ENCODE measurements around the gene RORC. TPM values are rescaled to one million over a fixed set of nuclear protein-coding genes. Genes with fewer than 3 reads are reported as not detected.

RORC gene
- total RNA-seq, 1 donor from 2014 or later: not detected

DNA sequence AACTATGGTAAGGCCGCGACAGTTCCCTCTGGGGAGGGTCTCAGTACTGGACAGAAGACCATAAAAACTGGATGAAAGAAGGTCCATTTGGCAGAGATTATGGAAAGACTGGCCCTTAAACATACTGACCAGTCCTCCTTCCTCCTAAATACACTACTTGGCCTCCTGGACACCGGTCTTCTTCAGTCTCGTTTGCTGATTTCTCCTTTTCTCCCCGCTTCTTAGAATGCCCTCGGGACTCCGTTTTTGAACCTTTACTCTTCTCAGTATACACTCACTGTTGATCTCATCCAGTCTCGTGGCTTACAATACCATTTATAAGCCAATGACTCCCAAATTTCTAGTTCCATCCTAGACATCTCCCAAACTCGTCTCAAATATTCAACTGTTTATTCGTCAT, 67.6 kb downstream of the RORC start:
- TF ChIP-seq, protein P1, sequence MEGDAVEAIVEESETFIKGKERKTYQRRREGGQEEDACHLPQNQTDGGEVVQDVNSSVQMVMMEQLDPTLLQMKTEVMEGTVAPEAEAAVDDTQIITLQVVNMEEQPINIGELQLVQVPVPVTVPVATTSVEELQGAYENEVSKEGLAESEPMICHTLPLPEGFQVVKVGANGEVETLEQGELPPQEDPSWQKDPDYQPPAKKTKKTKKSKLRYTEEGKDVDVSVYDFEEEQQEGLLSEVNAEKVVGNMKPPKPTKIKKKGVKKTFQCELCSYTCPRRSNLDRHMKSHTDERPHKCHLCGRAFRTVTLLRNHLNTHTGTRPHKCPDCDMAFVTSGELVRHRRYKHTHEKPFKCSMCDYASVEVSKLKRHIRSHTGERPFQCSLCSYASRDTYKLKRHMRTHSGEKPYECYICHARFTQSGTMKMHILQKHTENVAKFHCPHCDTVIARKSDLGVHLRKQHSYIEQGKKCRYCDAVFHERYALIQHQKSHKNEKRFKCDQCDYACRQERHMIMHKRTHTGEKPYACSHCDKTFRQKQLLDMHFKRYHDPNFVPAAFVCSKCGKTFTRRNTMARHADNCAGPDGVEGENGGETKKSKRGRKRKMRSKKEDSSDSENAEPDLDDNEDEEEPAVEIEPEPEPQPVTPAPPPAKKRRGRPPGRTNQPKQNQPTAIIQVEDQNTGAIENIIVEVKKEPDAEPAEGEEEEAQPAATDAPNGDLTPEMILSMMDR (IDR thresholded peaks at IDR 0.05; ENCODE audit: partially characterized antibody, unreplicated experiment): no peak
- Mint-ChIP-seq H3K27me3 (ENCODE audit: unreplicated experiment) (peaks cover 2% of the 10 kb centered on the region), H3K27ac (ENCODE audit: unreplicated experiment) (peak overlapping the region; percentile 95), H3K9me3 (ENCODE audit: unreplicated experiment) (peaks cover 7% of the 10 kb centered on the region), H3K4me1 (ENCODE audit: low read depth, unreplicated experiment) (peaks cover 8% of the 10 kb centered on the region), H3K36me3 (ENCODE audit: unreplicated experiment) (no peaks in the 10 kb centered on the region), H3K4me3 (ENCODE audit: unreplicated experiment) (peak overlapping the region; percentile 90)
- DNase-seq: no peak

GRCh38 chr1:151762941-151763921, 68.4 kb downstream of the RORC start, which contains the start of gene MRPL9:
Gene MRPL9 (minus strand): TSS chr1:151763496. CDS start chr1:151763479, 17 bp downstream.
- Mint-ChIP-seq H3K36me3 (ENCODE audit: unreplicated experiment) (no peaks in the 10 kb centered on the region), H3K27ac (ENCODE audit: unreplicated experiment) (peak within 1 kb of the TSS; percentile 95), H3K9me3 (ENCODE audit: unreplicated experiment) (peaks cover 6% of the 10 kb centered on the region), H3K27me3 (ENCODE audit: unreplicated experiment) (peaks cover 2% of the 10 kb centered on the region), H3K4me3 (ENCODE audit: unreplicated experiment) (peak within 1 kb of the TSS; percentile 90), H3K4me1 (ENCODE audit: low read depth, unreplicated experiment) (peaks cover 8% of the 10 kb centered on the region)
- DNase-seq: peak; percentile 90
- TF ChIP-seq, protein P1 (IDR thresholded peaks at IDR 0.05; ENCODE audit: partially characterized antibody, unreplicated experiment): no peak

GRCh38 chr1:151760597-151761385, 70.8 kb downstream of the RORC start:
- Mint-ChIP-seq H3K4me3 (ENCODE audit: unreplicated experiment) (no peak overlapping the region), H3K9me3 (ENCODE audit: unreplicated experiment) (peaks cover 4% of the 10 kb centered on the region), H3K4me1 (ENCODE audit: low read depth, unreplicated experiment) (peaks cover 8% of the 10 kb centered on the region), H3K27me3 (ENCODE audit: unreplicated experiment) (peaks cover 2% of the 10 kb centered on the region), H3K36me3 (ENCODE audit: unreplicated experiment) (peaks cover 4% of the 10 kb centered on the region), H3K27ac (ENCODE audit: unreplicated experiment) (no peak overlapping the region)
- DNase-seq: no peak
- TF ChIP-seq, protein P1 (IDR thresholded peaks at IDR 0.05; ENCODE audit: partially characterized antibody, unreplicated experiment): no peak

DNA sequence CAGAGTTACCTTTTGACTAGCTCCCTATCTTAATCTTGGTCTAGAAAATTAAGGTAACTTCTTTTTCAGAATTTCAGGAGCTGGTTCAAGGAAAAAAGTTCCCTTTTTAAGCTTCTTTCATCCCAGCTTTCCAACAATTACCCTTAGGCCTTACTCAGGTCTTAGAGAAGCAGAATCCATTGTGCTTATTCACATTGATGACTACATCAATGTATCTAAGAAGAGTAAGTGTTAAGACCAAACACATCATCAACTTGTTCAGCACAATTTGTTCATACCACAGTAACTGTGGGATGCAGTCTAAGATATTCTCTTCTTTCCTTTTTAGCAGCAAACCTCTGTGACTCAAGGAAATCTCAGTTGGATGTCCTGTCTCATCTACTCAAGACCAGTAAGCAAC, 72.4 kb downstream of the RORC start:
- H3K9me3 Mint-ChIP-seq (ENCODE audit: unreplicated experiment): peaks cover 3% of the 10 kb centered on the region
- peaks cover 6% of the 10 kb centered on the region for H3K4me1 Mint-ChIP-seq (ENCODE audit: low read depth, unreplicated experiment)
- peaks cover 4% of the 10 kb centered on the region for H3K36me3 Mint-ChIP-seq (ENCODE audit: unreplicated experiment)
- DNase-seq: no peak
- H3K27ac Mint-ChIP-seq (ENCODE audit: unreplicated experiment): no peak overlapping the region
- peaks cover 2% of the 10 kb centered on the region for H3K27me3 Mint-ChIP-seq (ENCODE audit: unreplicated experiment)
- TF ChIP-seq, protein P1 (IDR thresholded peaks at IDR 0.05; ENCODE audit: partially characterized antibody, unreplicated experiment): no peak
- H3K4me3 Mint-ChIP-seq (ENCODE audit: unreplicated experiment): no peak overlapping the region
